Neural cell (in vitro differentiated cells): ENCODE measurements around the gene MXI1. TPM values are rescaled to one million over a fixed set of nuclear protein-coding genes. Genes with fewer than 3 reads are reported as not detected.

ENCODE experiments used
- H2AFZ ChIP-seq: fragments of 200-600, 300-800 bp; sonication (generic), shearing (Covaris generic); 2 replicates; pipeline ENCODE4 v1.6.0; 2014; ENCODE audit warnings: low read depth, mild to moderate bottlenecking, antibody characterized with exemption, low read length, moderate library complexity
- H3F3A ChIP-seq: fragments of 200-600 bp; shearing (Covaris generic); 2 replicates; pipeline ENCODE4 v1.6.1; 2016; ENCODE audit warnings: mild to moderate bottlenecking, moderate library complexity, mixed read lengths, antibody characterized with exemption, low read length; ENCODE audit not compliant: insufficient read depth, poor library complexity, severe bottlenecking
- H3K27ac ChIP-seq: fragments of 200-600, 300-800 bp; sonication (generic), shearing (Covaris generic); 2 replicates; pipeline ENCODE4 v1.5.1; 2014; ENCODE audit warnings: mild to moderate bottlenecking, low read length, moderate library complexity
- H3K27me3 ChIP-seq: fragments of 300-800, 200-600 bp; sonication (generic), shearing (Covaris generic); 2 replicates; pipeline ENCODE4 v1.6.0; 2014; ENCODE audit warnings: mild to moderate bottlenecking, low read depth, low read length, moderate library complexity; ENCODE audit not compliant: insufficient read depth
- H3K36me3 ChIP-seq: fragments of 300-800, 200-600 bp; sonication (generic), shearing (Covaris generic); 2 replicates; pipeline ENCODE4 v1.5.1; 2014; ENCODE audit warnings: mild to moderate bottlenecking, antibody characterized with exemption, low read length, moderate library complexity; ENCODE audit not compliant: insufficient read depth
- H3K4me2 ChIP-seq: fragments of 300-800, 200-600 bp; sonication (generic), shearing (Covaris generic); 2 replicates; pipeline ENCODE4 v1.6.0; 2014; ENCODE audit warnings: mild to moderate bottlenecking, low read length
- H3K4me3 ChIP-seq: fragments of 300-800, 200-600 bp; sonication (generic), shearing (Covaris generic); 2 replicates; pipeline ENCODE4 v1.5.1; 2014; ENCODE audit warnings: mild to moderate bottlenecking, low read length, moderate library complexity
- H3K79me2 ChIP-seq: fragments of 200-600 bp; shearing (Covaris generic); replicated peaks from 2 replicates; pipeline ENCODE4 v1.6.0; 2014; ENCODE audit warnings: mild to moderate bottlenecking, low read length, moderate library complexity; ENCODE audit not compliant: insufficient read depth
- H3K9ac ChIP-seq: fragments of 300-800, 200-600 bp; sonication (generic), shearing (Covaris generic); 2 replicates; pipeline ENCODE4 v1.6.1; 2016; ENCODE audit warnings: mild to moderate bottlenecking, low read length, mixed read lengths
- H3K9me2 ChIP-seq: fragments of 200-600 bp; shearing (Covaris generic); 2 replicates; pipeline ENCODE4 v1.6.1; 2016; ENCODE audit warnings: mild to moderate bottlenecking, low read length, mixed read lengths; ENCODE audit not compliant: insufficient read depth
- H3K9me3 ChIP-seq: fragments of 200-600, 300-800 bp; sonication (generic), shearing (Covaris generic); 2 replicates; pipeline ENCODE4 v1.6.1; 2016; ENCODE audit warnings: mild to moderate bottlenecking, mixed run types, low read length, moderate library complexity, mixed read lengths
- H4K20me1 ChIP-seq: fragments of 200-600 bp; shearing (Covaris generic); 2 replicates; pipeline ENCODE4 v1.6.1; 2016; ENCODE audit warnings: mild to moderate bottlenecking, mixed run types; ENCODE audit not compliant: insufficient read depth
- CTCF ChIP-seq: fragments of 450-650 bp; IDR thresholded peaks from 2 replicates; pipeline ENCODE4 v1.5.1; 2014; ENCODE audit warnings: antibody characterized with exemption, mild to moderate bottlenecking, moderate library complexity; ENCODE audit not compliant: poor library complexity, severe bottlenecking
- EP300 ChIP-seq: fragments of 450-650 bp; conservative IDR thresholded peaks from 2 replicates; pipeline ENCODE4 v1.6.1; 2014; ENCODE audit warnings: antibody characterized with exemption, mild to moderate bottlenecking, moderate library complexity; ENCODE audit not compliant: poor library complexity, severe bottlenecking
- EZH2 ChIP-seq: fragments of 200-600, 300-800 bp; shearing (Covaris generic), sonication (generic); IDR thresholded peaks from 2 replicates; pipeline ENCODE4 v1.6.1; 2014; ENCODE audit warnings: antibody characterized with exemption, low read length, borderline replicate concordance, mild to moderate bottlenecking; ENCODE audit not compliant: insufficient read depth, poor library complexity, severe bottlenecking
- MXI1 ChIP-seq: fragments of 450-650 bp; conservative IDR thresholded peaks from 2 replicates; pipeline ENCODE4 v1.6.1; 2014; ENCODE audit warnings: antibody characterized with exemption, mild to moderate bottlenecking; ENCODE audit not compliant: poor library complexity, severe bottlenecking
- POLR2AphosphoS5 ChIP-seq: IDR thresholded peaks from 2 replicates; pipeline ENCODE4 v1.6.1; 2012
- RAD21 ChIP-seq: fragments of 450-650 bp; conservative IDR thresholded peaks from 2 replicates; pipeline ENCODE4 v1.6.1; 2014; ENCODE audit warnings: antibody characterized with exemption, mild to moderate bottlenecking, moderate library complexity
- REST ChIP-seq: IDR thresholded peaks from 2 replicates; pipeline ENCODE4 v1.6.1; 2012; ENCODE audit warnings: borderline replicate concordance
- SMC3 ChIP-seq: fragments of 450-650 bp; conservative IDR thresholded peaks from 2 replicates; pipeline ENCODE4 v1.6.1; 2014; ENCODE audit warnings: antibody characterized with exemption, mild to moderate bottlenecking, moderate library complexity; ENCODE audit not compliant: poor library complexity
- TAF1 ChIP-seq: IDR thresholded peaks from 2 replicates; pipeline ENCODE4 v1.6.1; 2012; ENCODE audit warnings: low read depth
- polyA plus RNA-seq: library from polyadenylated mRNA; depleted of rRNA; stranded (reverse); fragments of >200 nt; gene quantifications from 2 replicates; pipeline ENCODE4 v1.2.3, GENCODE V29; 2014

The MXI1 gene
- polyA plus RNA-seq, 1 donor from 2014 or later = 69.5 TPM

- Histone ChIP-seq H3K4me2 (no peak overlapping the region), H3K79me2 (no peaks in the 10 kb centered on the region), H3K9me3 (no peaks in the 10 kb centered on the region), H3K9me2 (no peaks in the 10 kb centered on the region), H4K20me1 (no peaks in the 10 kb centered on the region), H3K27ac (no peak overlapping the region), H3F3A (no peaks in the 10 kb centered on the region), H3K4me3 (no peak overlapping the region), H3K9ac (no peak overlapping the region), H3K36me3 (no peaks in the 10 kb centered on the region), H2AFZ (no peak overlapping the region), H3K27me3 (peaks cover 47% of the 10 kb centered on the region)
- TF ChIP-seq CTCF (no peak), TAF1 (no peak), REST (no peak), SMC3 (no peak), MXI1 (no peak), EZH2 (no peak), RAD21 (no peak), POLR2AphosphoS5 (no peak), EP300 (no peak)
These were observed 40.3 kb upstream of the MXI1 start for GRCh38 chr10:110167149-110167548.

GRCh38 chr10:110168601-110169481, 38.6 kb upstream of the MXI1 start:
- no peak for TF ChIP-seq POLR2AphosphoS5
- TF ChIP-seq MXI1 = no peak
- no peak for TF ChIP-seq CTCF
- no peak for TF ChIP-seq EZH2
- no peak for TF ChIP-seq REST
- H3K9me2 ChIP-seq = no peaks in the 10 kb centered on the region
- peaks cover 47% of the 10 kb centered on the region for H3K27me3 ChIP-seq
- no peaks in the 10 kb centered on the region for H3K9me3 ChIP-seq
- no peak overlapping the region for H3K27ac ChIP-seq
- H3K36me3 ChIP-seq = no peaks in the 10 kb centered on the region
- no peak overlapping the region for H3K9ac ChIP-seq
- no peaks in the 10 kb centered on the region for H3F3A ChIP-seq
- H3K4me3 ChIP-seq = no peak overlapping the region
- H3K79me2 ChIP-seq = no peaks in the 10 kb centered on the region
- H4K20me1 ChIP-seq = no peaks in the 10 kb centered on the region
- no peak overlapping the region for H2AFZ ChIP-seq
- no peak overlapping the region for H3K4me2 ChIP-seq
